OCI-LY7 (cell line): ENCODE data around the gene ACE. TPM values are rescaled to one million over a fixed set of nuclear protein-coding genes. Genes with fewer than 3 reads are reported as not detected.

ENCODE experiments used
- BruUV-seq: library from RNA; stranded (reverse); fragments of 400-500 nt; replicated peaks from 2 replicates; lab custom pipeline; 2021; lab: Mats Ljungman, UMichigan
- CTCF ChIA-PET: fragments of 300-600 bp; sonication (Branson Sonifier 250); formaldehyde crosslinking; loops from one replicate; lab custom pipeline; 2022; ENCODE audit warnings: antibody characterized with exemption; ENCODE audit not compliant: unreplicated experiment; lab: Charles Lee
- POLR2A ChIA-PET: fragments of 300-600 bp; sonication (Branson Sonifier 250); formaldehyde crosslinking; loops from one replicate; lab custom pipeline; 2022; ENCODE audit warnings: antibody characterized with exemption; lab: Charles Lee
- DNase-seq: peaks from one replicate; pipeline ENCODE4 v3.0.0-alpha.2; 2015; ENCODE audit warnings: low spot score
- H2AFZ ChIP-seq: fragments of 200-600 bp; sonication (generic), shearing (Covaris generic); 2 replicates; pipeline ENCODE4 v1.6.1; 2014; ENCODE audit warnings: mild to moderate bottlenecking, antibody characterized with exemption, low read length, moderate library complexity
- H3K27ac ChIP-seq: fragments of 200-600 bp; sonication (generic); 2 replicates; pipeline ENCODE4 v1.5.1; 2014; ENCODE audit warnings: mixed run types, low read depth, mild to moderate bottlenecking, moderate library complexity, low read length, inconsistent platforms; ENCODE audit not compliant: poor library complexity, severe bottlenecking
- H3K36me3 ChIP-seq: fragments of 200-600 bp; sonication (generic); 2 replicates; pipeline ENCODE4 v1.6.1; 2014; ENCODE audit warnings: mild to moderate bottlenecking, antibody characterized with exemption, low read length, moderate library complexity, mixed read lengths; ENCODE audit not compliant: insufficient read depth
- H3K4me1 ChIP-seq: fragments of 200-600 bp; sonication (generic); 2 replicates; pipeline ENCODE4 v1.5.1; 2014; ENCODE audit warnings: mild to moderate bottlenecking, low read length; ENCODE audit not compliant: insufficient read depth, poor library complexity, severe bottlenecking
- H3K4me2 ChIP-seq: fragments of 200-600 bp; sonication (generic); 2 replicates; pipeline ENCODE4 v1.6.1; 2014; ENCODE audit warnings: mild to moderate bottlenecking, low read length
- H3K4me3 ChIP-seq: fragments of 200-600 bp; sonication (generic); 2 replicates; pipeline ENCODE4 v1.5.1; 2014; ENCODE audit warnings: mild to moderate bottlenecking, low read depth, low read length; ENCODE audit not compliant: poor library complexity, severe bottlenecking
- H3K79me2 ChIP-seq: fragments of 200-600 bp; sonication (generic); 2 replicates; pipeline ENCODE4 v1.6.1; 2016; ENCODE audit warnings: low read depth, mild to moderate bottlenecking, low read length, moderate library complexity, mixed read lengths; ENCODE audit not compliant: insufficient read depth
- H3K9me2 ChIP-seq: fragments of 200-600 bp; sonication (generic); 2 replicates; pipeline ENCODE4 v1.6.1; 2016; ENCODE audit warnings: mild to moderate bottlenecking, low read length, mixed read lengths; ENCODE audit not compliant: insufficient read depth
- H3K9me3 ChIP-seq: fragments of 200-600 bp; sonication (generic); 2 replicates; pipeline ENCODE4 v1.6.1; 2014; ENCODE audit warnings: mild to moderate bottlenecking, mixed run types, low read length, mixed read lengths
- H4K20me1 ChIP-seq: fragments of 200-600 bp; sonication (generic); 2 replicates; pipeline ENCODE4 v1.6.1; 2014; ENCODE audit warnings: mild to moderate bottlenecking, antibody characterized with exemption, low read length, moderate library complexity, mixed read lengths; ENCODE audit not compliant: insufficient read depth
- CTCF ChIP-seq: fragments of 200-600 bp; sonication (generic); conservative IDR thresholded peaks from 2 replicates; pipeline ENCODE4 v1.5.1; 2014; ENCODE audit warnings: mild to moderate bottlenecking, antibody characterized with exemption, low read length, moderate library complexity, mixed read lengths
- EZH2phosphoT487 ChIP-seq: fragments of 200-600 bp; sonication (generic); IDR thresholded peaks from 2 replicates; pipeline ENCODE4 v1.6.1; 2018; ENCODE audit warnings: low read depth, borderline replicate concordance, mild to moderate bottlenecking, mixed run types, antibody characterized with exemption, low read length, moderate library complexity, mixed read lengths
- intact Hi-C: fragments of 100-400 bp; cut with micrococcal nuclease; formaldehyde crosslinking; loops from one replicate; pipeline ENCODE4 v1.10.0; 2022; ENCODE audit not compliant: unreplicated experiment
- total RNA-seq, 2 experiments: library from RNA; depleted of rRNA in 1 of 2; stranded (reverse); fragments of >200 nt in 1 of 2; shearing (Covaris generic) in 1 of 2; gene quantifications; 2 replicates each; pipeline ENCODE4 v1.2.3, GENCODE V29; 2014 to 2022

Gene ACE
- total RNA-seq, 2 experiments from 2014 or later = 2.3 to 5.1 TPM

GRCh38 chr17:63535640-63536039 lies 58.8 kb downstream of the ACE start:
- TF ChIP-seq CTCF (no peak), EZH2phosphoT487 (no peak)
- no peak overlapping the region for H2AFZ ChIP-seq
- CTCF ChIA-PET = no interaction called here
- H3K9me2 ChIP-seq = no peaks in the 10 kb centered on the region
- no peaks in the 10 kb centered on the region for H3K36me3 ChIP-seq
- intact Hi-C loops = no loop called here
- H3K4me2 ChIP-seq = no peak overlapping the region
- H4K20me1 ChIP-seq = no peaks in the 10 kb centered on the region
- H3K79me2 ChIP-seq = no peaks in the 10 kb centered on the region
- POLR2A ChIA-PET = no interaction called here
- no peak for DNase-seq
- H3K4me1 ChIP-seq = no peaks in the 10 kb centered on the region
- no peak overlapping the region for H3K27ac ChIP-seq
- BruUV-seq = no TSS peak
- H3K9me3 ChIP-seq = no peaks in the 10 kb centered on the region
- H3K4me3 ChIP-seq = no peak overlapping the region

- no peak for DNase-seq
- no peak overlapping the region for H2AFZ ChIP-seq
- no peaks in the 10 kb centered on the region for H3K9me2 ChIP-seq
- no peak overlapping the region for H3K27ac ChIP-seq
- H3K4me1 ChIP-seq = no peaks in the 10 kb centered on the region
- POLR2A ChIA-PET = no interaction called here
- intact Hi-C loops = no loop called here
- no TSS peak for BruUV-seq
- H3K4me3 ChIP-seq = no peak overlapping the region
- H4K20me1 ChIP-seq = no peaks in the 10 kb centered on the region
- no peaks in the 10 kb centered on the region for H3K36me3 ChIP-seq
- TF ChIP-seq EZH2phosphoT487 (no peak), CTCF (no peak)
- CTCF ChIA-PET = no interaction called here
- H3K79me2 ChIP-seq = no peaks in the 10 kb centered on the region
- H3K9me3 ChIP-seq = no peaks in the 10 kb centered on the region
- H3K4me2 ChIP-seq = no peak overlapping the region
These were observed 60.1 kb downstream of the ACE start for GRCh38 chr17:63537001-63537400.

- H2AFZ ChIP-seq = no peak overlapping the region
- H3K79me2 ChIP-seq = no peaks in the 10 kb centered on the region
- H3K4me3 ChIP-seq = no peak overlapping the region
- no peaks in the 10 kb centered on the region for H3K4me1 ChIP-seq
- no peaks in the 10 kb centered on the region for H3K36me3 ChIP-seq
- CTCF ChIA-PET = no interaction called here
- no peaks in the 10 kb centered on the region for H4K20me1 ChIP-seq
- DNase-seq = no peak
- BruUV-seq = no TSS peak
- POLR2A ChIA-PET = no interaction called here
- intact Hi-C loops = no loop called here
- H3K9me2 ChIP-seq = no peaks in the 10 kb centered on the region
- no peaks in the 10 kb centered on the region for H3K9me3 ChIP-seq
- H3K4me2 ChIP-seq = no peak overlapping the region
- H3K27ac ChIP-seq = no peak overlapping the region
- no peak for TF ChIP-seq EZH2phosphoT487
- no peak for TF ChIP-seq CTCF
These were observed 61.3 kb downstream of the ACE start for GRCh38 chr17:63537991-63538692.
